ENCODE results near the gene ADPRH. TPM values are rescaled to one million over a fixed set of nuclear protein-coding genes. Genes with fewer than 3 reads are reported as not detected.

ADPRH gene
- total and polyA plus RNA-seq, 10 of the 15 experiments (the other 5 are each of a cell fraction or from before 2014, with no cell fraction given): 2.3 to 32.6 (median 19.0) TPM

DNA sequence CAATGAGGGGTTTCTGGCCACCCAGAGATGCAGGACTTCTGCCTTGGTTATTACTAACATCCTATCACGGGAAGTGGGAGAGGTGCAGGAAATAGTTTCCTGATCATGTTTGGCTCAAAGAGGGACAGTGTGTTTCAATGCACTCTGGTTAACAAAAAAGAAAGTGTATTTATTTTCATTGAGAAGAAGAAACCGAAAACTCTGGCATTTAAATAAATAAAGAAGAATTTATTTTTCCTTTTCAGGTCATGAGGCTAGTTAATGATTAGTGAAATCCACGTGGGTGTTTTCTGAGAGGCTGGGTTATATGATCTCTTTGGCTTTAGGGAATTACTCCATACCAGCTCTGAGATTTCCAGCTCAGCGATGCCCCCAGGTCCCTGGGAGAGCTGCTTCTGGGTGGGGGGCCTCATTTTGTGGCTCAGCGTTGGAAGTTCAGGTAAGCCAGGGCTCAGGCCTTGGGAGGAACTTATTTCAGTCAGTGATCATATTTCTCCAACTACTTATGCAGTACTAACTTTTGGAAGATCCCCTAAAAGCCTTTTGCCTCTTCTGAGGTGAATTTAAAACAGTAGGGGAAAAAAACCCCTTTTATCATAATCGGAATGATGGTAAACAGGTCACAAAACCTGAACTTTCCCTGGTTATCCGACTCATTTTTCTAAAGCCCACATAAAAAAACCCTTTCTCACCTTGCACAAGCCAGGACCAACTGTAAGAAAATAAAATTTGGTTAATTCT lies 18.4 kb downstream of the ADPRH start, which contains the start of gene PLA1A (continued):
- TF ChIP-seq KLF5 (IDR thresholded peaks at IDR 0.05; ENCODE audit: partially characterized antibody) (no peak), NBN (IDR thresholded peaks at IDR 0.05) (0 out of 2 replicates have a peak, but pooled peaks have one; percentile 12), STAT3 (IDR thresholded peaks at IDR 0.05; ENCODE audit: low read depth, low read length) (no peak), SPI1 (IDR thresholded peaks at IDR 0.05; ENCODE audit: borderline replicate concordance, insufficient read depth, low read depth, low read length) (0 out of 2 replicates have a peak, but pooled peaks have one; percentile 32), BRCA1 (IDR thresholded peaks at IDR 0.05; ENCODE audit: low read depth, low read length) (no peak), IKZF2 (IDR thresholded peaks at IDR 0.05) (peak in 1 of 2 experiments; percentile 21; a peak in 2 of 4 replicates), KDM1A (IDR thresholded peaks at IDR 0.05; ENCODE audit: borderline replicate concordance) (no peak), NR2C1 (IDR thresholded peaks at IDR 0.05) (no peak), CREM (IDR thresholded peaks at IDR 0.05; ENCODE audit: low read depth) (no peak), SRF (IDR thresholded peaks at IDR 0.05; ENCODE audit: low read depth in 2 of 2, low read length in 2 of 2) (no peak), GATAD2B (conservative IDR thresholded peaks at IDR 0.05; ENCODE audit: low read depth) (peak; percentile 13; the same call in 1 of the 2 replicates), ATF7 (IDR thresholded peaks at IDR 0.05; ENCODE audit: low read depth) (no peak), ZNF622 (IDR thresholded peaks at IDR 0.05) (no peak), ZNF217 (IDR thresholded peaks at IDR 0.05) (no peak), ZNF207 (IDR thresholded peaks at IDR 0.05; ENCODE audit: borderline replicate concordance) (no peak; the same call in 1 of the 2 replicates), PML (IDR thresholded peaks at IDR 0.05; ENCODE audit: low read length) (no peak; the same call in none of the 2 replicates)
- TF ChIP-seq, protein P1, sequence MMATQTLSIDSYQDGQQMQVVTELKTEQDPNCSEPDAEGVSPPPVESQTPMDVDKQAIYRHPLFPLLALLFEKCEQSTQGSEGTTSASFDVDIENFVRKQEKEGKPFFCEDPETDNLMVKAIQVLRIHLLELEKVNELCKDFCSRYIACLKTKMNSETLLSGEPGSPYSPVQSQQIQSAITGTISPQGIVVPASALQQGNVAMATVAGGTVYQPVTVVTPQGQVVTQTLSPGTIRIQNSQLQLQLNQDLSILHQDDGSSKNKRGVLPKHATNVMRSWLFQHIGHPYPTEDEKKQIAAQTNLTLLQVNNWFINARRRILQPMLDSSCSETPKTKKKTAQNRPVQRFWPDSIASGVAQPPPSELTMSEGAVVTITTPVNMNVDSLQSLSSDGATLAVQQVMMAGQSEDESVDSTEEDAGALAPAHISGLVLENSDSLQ (IDR thresholded peaks at IDR 0.05): no peak
- TF ChIP-seq, protein P2, sequence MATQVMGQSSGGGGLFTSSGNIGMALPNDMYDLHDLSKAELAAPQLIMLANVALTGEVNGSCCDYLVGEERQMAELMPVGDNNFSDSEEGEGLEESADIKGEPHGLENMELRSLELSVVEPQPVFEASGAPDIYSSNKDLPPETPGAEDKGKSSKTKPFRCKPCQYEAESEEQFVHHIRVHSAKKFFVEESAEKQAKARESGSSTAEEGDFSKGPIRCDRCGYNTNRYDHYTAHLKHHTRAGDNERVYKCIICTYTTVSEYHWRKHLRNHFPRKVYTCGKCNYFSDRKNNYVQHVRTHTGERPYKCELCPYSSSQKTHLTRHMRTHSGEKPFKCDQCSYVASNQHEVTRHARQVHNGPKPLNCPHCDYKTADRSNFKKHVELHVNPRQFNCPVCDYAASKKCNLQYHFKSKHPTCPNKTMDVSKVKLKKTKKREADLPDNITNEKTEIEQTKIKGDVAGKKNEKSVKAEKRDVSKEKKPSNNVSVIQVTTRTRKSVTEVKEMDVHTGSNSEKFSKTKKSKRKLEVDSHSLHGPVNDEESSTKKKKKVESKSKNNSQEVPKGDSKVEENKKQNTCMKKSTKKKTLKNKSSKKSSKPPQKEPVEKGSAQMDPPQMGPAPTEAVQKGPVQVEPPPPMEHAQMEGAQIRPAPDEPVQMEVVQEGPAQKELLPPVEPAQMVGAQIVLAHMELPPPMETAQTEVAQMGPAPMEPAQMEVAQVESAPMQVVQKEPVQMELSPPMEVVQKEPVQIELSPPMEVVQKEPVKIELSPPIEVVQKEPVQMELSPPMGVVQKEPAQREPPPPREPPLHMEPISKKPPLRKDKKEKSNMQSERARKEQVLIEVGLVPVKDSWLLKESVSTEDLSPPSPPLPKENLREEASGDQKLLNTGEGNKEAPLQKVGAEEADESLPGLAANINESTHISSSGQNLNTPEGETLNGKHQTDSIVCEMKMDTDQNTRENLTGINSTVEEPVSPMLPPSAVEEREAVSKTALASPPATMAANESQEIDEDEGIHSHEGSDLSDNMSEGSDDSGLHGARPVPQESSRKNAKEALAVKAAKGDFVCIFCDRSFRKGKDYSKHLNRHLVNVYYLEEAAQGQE (IDR thresholded peaks at IDR 0.05; ENCODE audit: low read depth, low read length): no peak
- TF ChIP-seq, protein P3, sequence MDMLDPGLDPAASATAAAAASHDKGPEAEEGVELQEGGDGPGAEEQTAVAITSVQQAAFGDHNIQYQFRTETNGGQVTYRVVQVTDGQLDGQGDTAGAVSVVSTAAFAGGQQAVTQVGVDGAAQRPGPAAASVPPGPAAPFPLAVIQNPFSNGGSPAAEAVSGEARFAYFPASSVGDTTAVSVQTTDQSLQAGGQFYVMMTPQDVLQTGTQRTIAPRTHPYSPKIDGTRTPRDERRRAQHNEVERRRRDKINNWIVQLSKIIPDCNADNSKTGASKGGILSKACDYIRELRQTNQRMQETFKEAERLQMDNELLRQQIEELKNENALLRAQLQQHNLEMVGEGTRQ (IDR thresholded peaks at IDR 0.05; ENCODE audit: borderline replicate concordance, low read depth, low read length): no peak; the same call in 1 of the 2 replicates
- TF ChIP-seq, protein P4, sequence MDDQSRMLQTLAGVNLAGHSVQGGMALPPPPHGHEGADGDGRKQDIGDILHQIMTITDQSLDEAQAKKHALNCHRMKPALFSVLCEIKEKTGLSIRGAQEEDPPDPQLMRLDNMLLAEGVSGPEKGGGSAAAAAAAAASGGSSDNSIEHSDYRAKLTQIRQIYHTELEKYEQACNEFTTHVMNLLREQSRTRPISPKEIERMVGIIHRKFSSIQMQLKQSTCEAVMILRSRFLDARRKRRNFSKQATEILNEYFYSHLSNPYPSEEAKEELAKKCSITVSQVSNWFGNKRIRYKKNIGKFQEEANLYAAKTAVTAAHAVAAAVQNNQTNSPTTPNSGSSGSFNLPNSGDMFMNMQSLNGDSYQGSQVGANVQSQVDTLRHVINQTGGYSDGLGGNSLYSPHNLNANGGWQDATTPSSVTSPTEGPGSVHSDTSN (IDR thresholded peaks at IDR 0.05; ENCODE audit: insufficient replicate concordance, low read depth, low read length): no peak
- TF ChIP-seq, protein P5, sequence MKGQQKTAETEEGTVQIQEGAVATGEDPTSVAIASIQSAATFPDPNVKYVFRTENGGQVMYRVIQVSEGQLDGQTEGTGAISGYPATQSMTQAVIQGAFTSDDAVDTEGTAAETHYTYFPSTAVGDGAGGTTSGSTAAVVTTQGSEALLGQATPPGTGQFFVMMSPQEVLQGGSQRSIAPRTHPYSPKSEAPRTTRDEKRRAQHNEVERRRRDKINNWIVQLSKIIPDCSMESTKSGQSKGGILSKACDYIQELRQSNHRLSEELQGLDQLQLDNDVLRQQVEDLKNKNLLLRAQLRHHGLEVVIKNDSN (IDR thresholded peaks at IDR 0.05; ENCODE audit: borderline replicate concordance, extremely low read length, insufficient read depth, low read depth, low read length): no peak
